AG10803 (cell line): ENCODE measurements around the gene DLL1.

Experiments
- DNase-seq: peaks from one replicate; pipeline ENCODE4 v3.0.0; 2010; ENCODE audit warnings: low read depth
- H3K4me3 ChIP-seq: 2 replicates; pipeline ENCODE4 v1.5.1; 2011; ENCODE audit warnings: mild to moderate bottlenecking, low read length, control low read depth
- CTCF ChIP-seq: conservative IDR thresholded peaks from 2 replicates; pipeline ENCODE4 v1.5.1; 2011; ENCODE audit warnings: mild to moderate bottlenecking, low read length, control low read depth, inconsistent platforms

The DLL1 gene

GRCh38 chr6:170294813-170295509, 4.1 kb upstream of the DLL1 start:
- H3K4me3 ChIP-seq = peak overlapping the region; percentile 39
- TF ChIP-seq CTCF = no peak
- no peak for DNase-seq

GRCh38 chr6:170294298-170294730, 3.4 kb upstream of the DLL1 start:
- no peak overlapping the region for H3K4me3 ChIP-seq
- no peak for TF ChIP-seq CTCF
- no peak for DNase-seq

DNA sequence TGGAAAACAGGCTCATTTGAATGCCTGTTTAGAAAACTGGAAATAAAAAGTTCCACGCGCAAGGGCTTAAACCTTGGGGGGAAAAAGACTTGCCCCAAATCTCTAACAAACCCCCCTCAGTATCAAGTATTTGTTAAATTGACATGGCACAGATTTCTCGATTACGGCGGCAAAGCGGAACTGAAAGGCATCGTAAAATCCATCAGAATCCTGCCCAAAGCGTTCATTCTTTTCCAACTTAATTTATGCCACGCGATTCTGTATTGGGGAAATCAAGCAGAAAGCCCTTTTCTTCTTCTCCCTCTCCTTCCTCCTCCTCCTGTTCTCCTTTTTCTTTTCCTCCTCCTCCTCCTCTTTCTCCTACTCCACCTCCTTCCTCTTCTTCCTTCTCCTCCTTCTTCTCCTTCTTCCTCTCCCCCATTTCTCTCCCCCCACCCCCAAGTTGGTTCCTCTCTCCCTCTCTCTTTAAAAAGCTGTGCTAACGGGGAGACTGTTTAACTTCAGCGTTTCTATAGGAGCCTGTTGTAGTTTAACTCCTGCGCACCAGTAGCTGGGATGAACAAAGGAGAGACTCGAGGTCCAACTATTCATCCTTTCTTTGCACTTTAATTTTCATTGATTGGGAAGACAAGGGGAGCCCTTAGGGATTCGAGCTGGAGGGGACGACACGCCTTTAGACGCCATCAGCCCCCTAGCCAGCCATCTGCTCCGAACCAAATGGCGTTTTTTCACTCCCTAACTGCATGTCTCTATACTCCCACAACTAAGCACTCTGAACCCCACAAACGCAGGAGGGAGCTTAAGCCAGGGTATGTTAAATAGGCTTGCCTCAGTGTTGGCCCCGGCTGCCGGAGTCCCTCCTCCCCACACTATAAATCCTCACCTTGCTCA, 2.7 kb upstream of the DLL1 start:
- TF ChIP-seq CTCF = no peak
- peak overlapping the region; percentile 26 for H3K4me3 ChIP-seq
- no peak for DNase-seq

- no peak overlapping the region for H3K4me3 ChIP-seq
- DNase-seq = no peak
- TF ChIP-seq CTCF = peak; percentile 14; the same call in 1 of the 2 replicates
Measured at GRCh38 chr6:170292407-170293158, 1.7 kb upstream of the DLL1 start.

DNA sequence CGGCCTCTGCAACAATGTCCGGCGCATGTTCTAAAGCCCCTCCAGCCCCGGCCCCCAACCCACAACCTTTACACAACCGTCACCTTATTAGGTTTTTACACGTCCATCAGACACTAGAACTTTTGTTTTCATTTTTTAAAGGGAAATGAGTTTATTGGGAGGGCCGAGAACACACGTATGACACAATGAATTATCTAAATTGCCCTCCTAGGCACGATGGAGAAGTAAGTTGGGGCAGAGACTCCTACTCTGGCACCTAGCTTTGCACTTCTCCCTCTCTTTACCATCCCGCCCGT, 1.2 kb upstream of the DLL1 start:
- TF ChIP-seq CTCF = no peak
- peak overlapping the region; percentile 70; the same call in 1 of the 2 replicates for H3K4me3 ChIP-seq
- no peak for DNase-seq

- peak overlapping the region; percentile 70 for H3K4me3 ChIP-seq
- peak; percentile 32 for DNase-seq
- no peak; the same call in 1 of the 2 replicates for TF ChIP-seq CTCF
Measured at GRCh38 chr6:170291271-170292110, 613 bp upstream of the DLL1 start.
